Stimulated activated CD4-positive, alpha-beta T cell treated with anti-CD3 and anti-CD28 coated beads, Interleukin-12 subunit alpha, Interleukin-12 subunit beta, amount 100 ng/mL, for 24 hours (primary cell): ENCODE measurements around the gene DEPDC5.

Experiments
- DNase-seq, 2 experiments: peaks; one replicate each; pipeline ENCODE4 v3.0.0-alpha.2; 2020; ENCODE audit warnings: low read depth in 2 of 2

Gene DEPDC5

DNA sequence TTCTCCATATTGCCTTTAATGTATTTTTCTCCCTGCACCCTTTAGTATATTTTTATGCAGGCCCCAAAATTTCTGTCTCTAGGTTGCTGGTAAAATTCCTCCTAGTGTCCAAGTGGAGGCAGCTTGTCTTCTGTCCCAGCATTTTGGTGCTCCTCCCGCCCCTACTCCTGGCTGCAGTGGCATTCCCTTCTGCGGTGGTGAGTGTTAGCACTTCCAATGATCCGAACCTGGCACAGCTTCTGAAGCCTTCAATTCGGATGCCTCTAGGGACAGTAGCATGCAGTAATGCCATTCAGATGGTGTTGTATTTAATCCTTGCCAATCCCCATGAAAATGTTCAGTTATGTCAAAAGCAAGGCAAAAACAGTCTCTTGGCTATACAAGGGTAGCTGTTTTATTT is 196.4 kb downstream of the DEPDC5 start:
- DNase-seq = no peak

DNA sequence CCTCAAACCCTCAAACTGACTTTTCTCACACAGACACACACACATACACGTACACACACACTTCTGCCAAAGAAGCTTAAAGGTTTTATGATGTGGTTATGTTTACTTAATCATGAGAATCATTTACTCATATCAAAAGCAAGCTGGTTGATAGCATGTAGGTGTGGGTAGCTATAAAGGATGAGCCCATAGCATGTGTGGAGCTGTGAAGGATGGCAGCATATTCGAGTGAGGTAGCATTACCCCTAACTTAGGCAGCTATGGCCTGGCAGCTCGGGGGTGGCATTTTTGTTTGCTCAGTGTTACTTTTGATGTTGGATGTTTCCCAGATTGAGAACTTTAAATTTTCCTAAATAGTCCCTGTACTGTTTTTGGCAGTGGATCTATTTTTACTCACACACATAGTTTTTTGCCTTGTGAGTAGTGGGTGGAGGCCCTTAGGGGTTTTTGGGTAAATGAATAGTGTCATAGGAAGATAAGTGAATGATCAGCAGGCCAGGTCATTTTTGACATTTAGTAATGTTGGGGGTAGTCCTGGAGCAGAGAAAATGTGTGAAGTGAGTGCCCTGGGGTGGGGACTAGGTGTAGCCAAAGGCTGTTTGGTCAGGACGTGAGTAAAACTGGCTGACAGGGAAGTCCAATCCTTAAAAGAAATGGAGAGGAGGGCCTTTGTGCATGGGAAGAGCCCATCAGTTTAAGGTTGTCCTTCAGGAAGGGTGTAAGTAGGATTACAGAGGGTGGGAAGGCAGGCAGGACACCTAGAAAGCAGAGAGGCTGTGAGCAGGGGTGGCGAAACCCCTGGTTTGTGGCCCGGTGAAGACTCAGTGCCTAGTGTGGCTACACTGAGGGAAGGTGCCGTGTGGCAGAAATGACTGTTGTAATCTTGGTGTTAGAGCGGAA is 197.6 kb downstream of the DEPDC5 start:
- DNase-seq = no peak

DNA sequence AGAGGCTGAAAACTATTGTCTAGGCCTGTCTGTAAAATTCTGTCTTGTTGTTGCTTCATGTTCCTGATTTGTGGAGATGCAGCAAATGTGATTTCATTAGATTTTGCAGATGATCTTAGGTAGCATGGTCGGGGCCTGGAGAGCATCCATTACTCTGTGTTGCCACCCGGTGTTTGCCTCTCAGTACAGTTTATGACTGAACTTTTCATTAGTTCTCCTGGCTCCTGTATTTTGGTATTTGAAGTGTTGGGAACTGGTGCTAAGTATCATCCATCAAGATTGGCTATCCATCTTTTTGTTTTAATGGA is 198.2 kb downstream of the DEPDC5 start:
- DNase-seq = no peak

DNA sequence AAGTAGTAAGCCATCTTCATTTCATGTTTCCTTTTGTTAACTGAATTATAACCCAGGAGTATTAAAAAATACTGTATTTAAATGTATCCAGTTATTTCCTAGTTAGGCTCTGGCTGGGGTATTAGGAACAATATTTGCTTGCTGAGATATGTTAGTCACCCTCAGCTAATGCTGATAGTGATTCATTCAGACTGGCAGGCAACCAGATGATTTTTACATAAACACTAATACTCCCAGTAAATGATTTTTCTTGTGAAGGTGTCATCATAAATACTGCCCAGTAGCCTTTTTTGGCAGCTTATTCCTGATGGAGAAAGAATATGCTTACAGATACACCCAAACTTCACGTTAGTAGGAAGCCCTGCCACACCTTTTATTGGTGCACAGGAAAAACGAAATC is 198.7 kb downstream of the DEPDC5 start:
- no peak for DNase-seq

DNA sequence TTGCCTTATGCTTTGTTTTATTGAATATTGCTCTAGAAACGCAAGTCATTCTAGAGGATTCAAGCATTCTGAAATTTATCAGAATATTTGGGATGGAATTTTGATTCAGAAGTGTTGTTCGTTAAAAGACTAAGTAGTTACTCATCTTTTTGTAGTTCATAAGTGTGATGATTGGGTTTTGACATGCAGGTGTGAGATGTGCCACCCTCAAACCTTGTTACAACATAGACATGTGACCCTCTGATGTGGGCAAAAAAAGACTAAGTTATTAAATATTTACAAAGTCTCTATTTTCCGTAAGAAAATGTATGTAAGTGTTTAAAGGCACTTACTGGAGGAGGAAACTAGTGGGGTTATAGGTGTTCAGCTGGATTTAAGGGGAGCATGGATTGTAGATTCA is 199.4 kb downstream of the DEPDC5 start:
- no peak for DNase-seq

DNA sequence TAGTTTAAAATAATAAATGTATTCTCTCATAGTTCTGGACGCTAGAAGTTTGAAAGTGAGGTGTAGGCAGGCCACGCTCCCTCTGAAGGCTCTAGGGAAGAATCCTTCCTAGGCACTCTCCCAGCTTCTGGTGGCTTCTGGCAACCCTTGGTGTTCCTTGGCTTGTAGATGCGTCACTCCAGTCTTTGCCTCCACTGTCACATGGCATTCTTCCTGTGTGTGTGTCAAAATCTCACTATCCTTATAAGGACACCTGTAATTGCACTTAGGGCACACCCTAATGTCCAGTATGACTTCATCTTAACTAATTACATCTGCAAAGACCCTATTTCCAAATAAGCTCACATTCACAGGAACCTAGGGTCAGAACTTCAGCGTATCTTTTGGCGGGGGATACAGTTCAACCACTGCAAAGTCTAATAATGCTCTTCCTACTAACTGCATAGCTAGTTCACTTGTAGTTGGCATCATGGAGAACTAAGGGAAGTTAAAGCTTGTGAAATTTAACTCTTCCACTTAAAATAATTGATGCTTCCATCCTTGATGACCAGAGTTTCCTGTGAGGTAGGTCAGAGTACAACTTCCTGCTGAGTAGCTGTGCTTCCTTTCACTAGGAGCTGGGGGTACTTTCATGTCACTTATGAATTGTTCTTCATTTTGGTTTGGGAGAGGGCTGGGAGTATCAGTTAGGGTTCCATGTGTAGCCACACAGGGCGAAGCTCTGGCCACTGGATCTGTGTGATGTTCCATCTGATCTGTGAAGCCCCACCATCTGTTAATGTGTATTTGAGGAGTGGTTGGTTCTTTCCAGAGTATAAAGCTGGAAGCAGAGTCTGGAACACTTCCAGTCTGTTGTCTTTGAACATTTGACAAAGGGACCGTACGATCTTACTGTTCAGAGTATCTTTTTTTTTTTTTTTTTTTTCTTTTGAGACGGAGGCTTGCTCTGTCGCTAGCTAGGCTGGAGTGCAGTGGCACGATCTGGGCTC is 201.0 kb downstream of the DEPDC5 start:
- DNase-seq = no peak

DNA sequence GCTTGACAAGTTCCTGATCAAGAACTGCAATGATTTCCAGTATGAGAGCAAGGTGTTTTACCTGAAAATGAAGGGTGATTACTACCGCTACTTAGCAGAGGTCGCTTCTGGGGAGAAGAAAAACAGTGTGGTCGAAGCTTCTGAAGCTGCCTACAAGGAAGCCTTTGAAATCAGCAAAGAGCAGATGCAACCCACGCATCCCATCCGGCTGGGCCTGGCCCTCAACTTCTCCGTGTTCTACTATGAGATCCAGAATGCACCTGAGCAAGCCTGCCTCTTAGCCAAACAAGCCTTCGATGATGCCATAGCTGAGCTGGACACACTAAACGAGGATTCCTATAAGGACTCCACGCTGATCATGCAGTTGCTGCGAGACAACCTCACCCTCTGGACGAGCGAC is 202.5 kb downstream of the DEPDC5 start:
- no peak for DNase-seq
